GM12878 (cell line): ENCODE results near the gene LRP1B. TPM values are rescaled to one million over a fixed set of nuclear protein-coding genes. Genes with fewer than 3 reads are reported as not detected.

Experiments
- ATAC-seq: fragments of 200-7000 bp; cut with Tn5 transposase; 3 replicates; pipeline ENCODE4 v1.9.1; 2020; ENCODE audit warnings: mild to moderate bottlenecking, moderate library complexity
- BruUV-seq: library from RNA; stranded (reverse); fragments of 400-500 nt; replicated peaks from 2 replicates; lab custom pipeline; 2021; lab: Mats Ljungman, UMichigan
- CTCF ChIA-PET: fragments of 300-600 bp; sonication (Branson Sonifier 250); formaldehyde crosslinking; extraction: SDS; loops from one replicate; lab custom pipeline; 2021; ENCODE audit warnings: inconsistent platforms; lab: Yijun Ruan, JAX
- POLR2A ChIA-PET: fragments of 350-600 bp; formaldehyde crosslinking; extraction: SDS; loops from one replicate; lab custom pipeline; 2021; ENCODE audit warnings: inconsistent platforms; lab: Charles Lee
- RAD21 ChIA-PET: fragments of 300-600 bp; sonication (Branson Sonifier 250); formaldehyde crosslinking; loops from one replicate; lab custom pipeline; 2023; ENCODE audit warnings: antibody characterized with exemption; ENCODE audit not compliant: unreplicated experiment; lab: Charles Lee
- SMC1A ChIA-PET: fragments of 300-600 bp; sonication (Branson Sonifier 250); formaldehyde crosslinking; loops from one replicate; lab custom pipeline; 2023; ENCODE audit not compliant: unreplicated experiment, uncharacterized antibody; lab: Charles Lee
- DNase-seq: peaks from one replicate; pipeline ENCODE4 v3.0.0-alpha.2; 2011; ENCODE audit warnings: low read depth, low spot score
- FAIRE-seq: peaks from 3 replicates; lab custom pipeline; 2011; peaks lifted over from hg19 to GRCh38; lab: Jason Lieb, UNC
- H2AFZ ChIP-seq: 2 replicates; pipeline ENCODE4 v1.6.0; 2011; ENCODE audit warnings: low read depth, low read length, control low read depth; ENCODE audit not compliant: control insufficient read depth
- H3K27ac ChIP-seq: 2 replicates; pipeline ENCODE4 v1.5.1; 2011; ENCODE audit warnings: control low read depth; ENCODE audit not compliant: control insufficient read depth, insufficient read depth
- H3K27me3 ChIP-seq, 2 experiments: replicated peaks in 1 of 2; 2 replicates each; pipeline versions ENCODE4 v1.6.0 to v1.6.1; 2011; ENCODE audit warnings: low read length in 1 of 2; ENCODE audit not compliant: control insufficient read depth in 2 of 2, insufficient read depth in 2 of 2
- H3K36me3 ChIP-seq, 2 experiments: 2 replicates each; pipeline ENCODE4 v1.5.1; 2011; ENCODE audit warnings: low read length in 1 of 2; ENCODE audit not compliant: control insufficient read depth in 2 of 2, insufficient read depth in 2 of 2
- H3K4me1 ChIP-seq: 2 replicates; pipeline ENCODE4 v1.6.1; 2011; ENCODE audit warnings: mild to moderate bottlenecking, low read length, moderate library complexity, mixed read lengths; ENCODE audit not compliant: control insufficient read depth, insufficient read depth
- H3K4me2 ChIP-seq: 2 replicates; pipeline ENCODE4 v1.6.0; 2011; ENCODE audit warnings: control low read depth; ENCODE audit not compliant: control insufficient read depth, insufficient read depth
- H3K4me3 ChIP-seq: fragments of 200-600 bp; sonication (generic); 2 replicates; pipeline ENCODE4 v1.5.1; 2016
- H3K79me2 ChIP-seq: 2 replicates; pipeline ENCODE4 v1.6.0; 2011; ENCODE audit warnings: low read length; ENCODE audit not compliant: control insufficient read depth, insufficient read depth
- H3K9ac ChIP-seq: 2 replicates; pipeline ENCODE4 v1.8.0; 2011; ENCODE audit warnings: low read length, control low read depth, mixed read lengths; ENCODE audit not compliant: control insufficient read depth, insufficient read depth
- H3K9me3 ChIP-seq: replicated peaks from 3 replicates; pipeline ENCODE4 v1.5.1; 2011; ENCODE audit warnings: mild to moderate bottlenecking, low read length; ENCODE audit not compliant: control insufficient read depth, insufficient read depth
- H4K20me1 ChIP-seq: 2 replicates; pipeline ENCODE4 v1.6.0; 2011; ENCODE audit not compliant: control insufficient read depth, insufficient read depth
- ASH2L ChIP-seq: fragments of 300-600, 200-600 bp; sonication (generic); IDR thresholded peaks from 2 replicates; pipeline ENCODE4 v1.6.1; 2017; ENCODE audit warnings: low read depth, mild to moderate bottlenecking, borderline replicate concordance
- FOS ChIP-seq: IDR thresholded peaks from 3 replicates; pipeline ENCODE4 v1.6.1; 2011; ENCODE audit warnings: borderline replicate concordance; ENCODE audit not compliant: insufficient read length; ENCODE audit errors: extremely low read depth
- MEF2A ChIP-seq: IDR thresholded peaks from 2 replicates; pipeline ENCODE4 v1.6.1; 2011; ENCODE audit warnings: low read depth, mild to moderate bottlenecking, low read length, moderate library complexity; ENCODE audit not compliant: insufficient read depth
- MTA3 ChIP-seq: IDR thresholded peaks from 2 replicates; pipeline ENCODE4 v1.6.1; 2012; ENCODE audit warnings: low read length, inconsistent platforms, borderline replicate concordance
- POLR2AphosphoS2 ChIP-seq: IDR thresholded peaks from 2 replicates; pipeline ENCODE4 v1.6.1; 2011; ENCODE audit warnings: low read depth, mild to moderate bottlenecking, low read length, improper control_type of control experiment, moderate library complexity
- RB1 ChIP-seq: fragments of 450-650 bp; formaldehyde crosslinking; IDR thresholded peaks from 2 replicates; pipeline ENCODE4 v1.6.1; 2017; ENCODE audit warnings: mild to moderate bottlenecking, borderline replicate concordance
- SMC3 ChIP-seq: IDR thresholded peaks from 2 replicates; pipeline ENCODE4 v1.6.1; 2011; ENCODE audit warnings: low read length, improper control_type of control experiment, borderline replicate concordance
- USF2 ChIP-seq: IDR thresholded peaks from 2 replicates; pipeline ENCODE4 v1.6.1; 2011; ENCODE audit warnings: low read depth, low read length, improper control_type of control experiment, borderline replicate concordance
- WGBS: methylation state at CpG from one replicate; pipeline ENCODE4 v1.1.6; 2016; ENCODE audit warnings: low lambda C conversion rate; ENCODE audit not compliant: insufficient replicate concordance, insufficient coverage; ENCODE audit errors: missing lambda C conversion rate; 5-methylcytosine and 5-hydroxymethylcytosine counted together
- in situ Hi-C: fragments of 300-500 bp; cut with MboI; formaldehyde crosslinking; loops from 9 replicates; pipeline ENCODE4 v1.14.3; 2018; ENCODE audit warnings: mixed read lengths
- intact Hi-C: fragments of 100-400 bp; cut with micrococcal nuclease; formaldehyde crosslinking; loops from one replicate; pipeline ENCODE4 v1.14.2; 2022; ENCODE audit not compliant: unreplicated experiment
- polyA plus RNA-seq, 11 experiments: library from polyadenylated mRNA; depleted of rRNA in 4 of 11; unstranded in 6 of 11; stranded (reverse) in 5 of 11; fragments of >200 nt; fragmentation: Nextera tagmentation in 4 of 11; fragmentation: Illumina TruSeq in 1 of 11; extraction: Ambion mirVana in 4 of 11; extraction: Trizol in 1 of 11; gene quantifications; 1 replicate in 1 of 11; 2 replicates in 10 of 11; pipeline versions ENCODE4 v1.2.1 to v1.2.3, GENCODE V29; 2011 to 2016; ENCODE audit warnings: inconsistent platforms in 2 of 11, missing spikeins in 2 of 11, low read depth in 1 of 11
- total RNA-seq, 4 experiments: library from RNA; depleted of rRNA in 3 of 4; stranded (reverse); fragments of >200 nt in 3 of 4; fragmentation: Illumina TruSeq in 1 of 4; extraction: Trizol in 1 of 4; gene quantifications; 2 replicates each; pipeline versions ENCODE4 v1.2.1 to v1.2.3, GENCODE V29; 2013 to 2021
- TF ChIP-seq, protein P1 (sequence below): IDR thresholded peaks from 2 replicates; pipeline ENCODE4 v1.6.1; 2012; ENCODE audit warnings: low read depth, low read length, improper control_type of control experiment
- TF ChIP-seq, protein P2 (sequence below): fragments of 450-650 bp; IDR thresholded peaks from 2 replicates; pipeline ENCODE4 v1.6.1; 2018; ENCODE audit warnings: mild to moderate bottlenecking, low read depth, moderate library complexity; ENCODE audit not compliant: partially characterized antibody
- TF ChIP-seq, protein P3 (sequence below): fragments of 450-650 bp; IDR thresholded peaks from 2 replicates; pipeline ENCODE4 v1.6.1; 2017; ENCODE audit warnings: borderline replicate concordance
- TF ChIP-seq, protein P4 (sequence below): fragments of 450-650 bp; IDR thresholded peaks from 2 replicates; pipeline ENCODE4 v1.6.1; 2017; ENCODE audit warnings: mild to moderate bottlenecking, moderate library complexity

Gene LRP1B
- total and polyA plus RNA-seq, 10 of the 15 experiments (the other 5 are each of a cell fraction or from before 2014, with no cell fraction given) = under 0.01 to 0.06 (median 0.03) TPM; not detected in 5

DNA sequence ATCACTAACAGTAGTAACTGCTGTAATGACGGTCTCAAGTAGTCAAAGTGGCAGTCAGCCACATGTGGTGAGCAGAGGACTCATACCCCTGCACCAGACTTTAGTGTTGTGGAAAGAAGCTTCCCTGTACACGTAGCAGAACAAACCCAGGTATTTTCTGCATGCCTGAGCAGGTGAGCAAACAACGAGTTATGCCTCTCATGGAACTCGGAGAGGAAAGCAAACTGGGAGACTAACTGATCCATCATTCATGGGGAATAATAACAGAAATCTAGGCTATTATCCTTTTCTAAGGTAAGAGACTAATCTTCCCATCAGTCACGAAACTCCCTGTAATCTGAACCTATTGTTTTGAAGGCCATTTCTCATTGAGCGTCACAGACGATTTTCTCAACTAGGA, 1855.4 kb downstream of the LRP1B start:
- BruUV-seq = no TSS peak
- ChIA-PET CTCF (no interaction called here), POLR2A (no interaction called here), SMC1A (no interaction called here), RAD21 (no interaction called here)
- H3K4me2 ChIP-seq = no peak overlapping the region
- no peak overlapping the region for H3K9ac ChIP-seq
- intact Hi-C loops (no loop called here), in situ Hi-C loops (no loop called here)
- WGBS = 26% methylated on average over 7 of the region's 7 CpGs
- FAIRE-seq (no peak), DNase-seq (no peak), ATAC-seq (no peak)
- H3K4me1 ChIP-seq = no peaks in the 10 kb centered on the region
- no peak overlapping the region for H3K4me3 ChIP-seq
- H3K9me3 ChIP-seq = no peaks in the 10 kb centered on the region
- H2AFZ ChIP-seq = no peak overlapping the region
- no peaks in the 10 kb centered on the region for H3K79me2 ChIP-seq
- H3K27me3 ChIP-seq = no peaks in the 10 kb centered on the region
- H4K20me1 ChIP-seq = no peaks in the 10 kb centered on the region
- TF ChIP-seq POLR2AphosphoS2 (no peak), FOS (no peak), ASH2L (no peak), SMC3 (no peak), RB1 (no peak), USF2 (no peak), MEF2A (no peak), MTA3 (no peak)
- TF ChIP-seq, protein P1, sequence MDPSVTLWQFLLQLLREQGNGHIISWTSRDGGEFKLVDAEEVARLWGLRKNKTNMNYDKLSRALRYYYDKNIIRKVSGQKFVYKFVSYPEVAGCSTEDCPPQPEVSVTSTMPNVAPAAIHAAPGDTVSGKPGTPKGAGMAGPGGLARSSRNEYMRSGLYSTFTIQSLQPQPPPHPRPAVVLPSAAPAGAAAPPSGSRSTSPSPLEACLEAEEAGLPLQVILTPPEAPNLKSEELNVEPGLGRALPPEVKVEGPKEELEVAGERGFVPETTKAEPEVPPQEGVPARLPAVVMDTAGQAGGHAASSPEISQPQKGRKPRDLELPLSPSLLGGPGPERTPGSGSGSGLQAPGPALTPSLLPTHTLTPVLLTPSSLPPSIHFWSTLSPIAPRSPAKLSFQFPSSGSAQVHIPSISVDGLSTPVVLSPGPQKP = no peak
- TF ChIP-seq, protein P2, sequence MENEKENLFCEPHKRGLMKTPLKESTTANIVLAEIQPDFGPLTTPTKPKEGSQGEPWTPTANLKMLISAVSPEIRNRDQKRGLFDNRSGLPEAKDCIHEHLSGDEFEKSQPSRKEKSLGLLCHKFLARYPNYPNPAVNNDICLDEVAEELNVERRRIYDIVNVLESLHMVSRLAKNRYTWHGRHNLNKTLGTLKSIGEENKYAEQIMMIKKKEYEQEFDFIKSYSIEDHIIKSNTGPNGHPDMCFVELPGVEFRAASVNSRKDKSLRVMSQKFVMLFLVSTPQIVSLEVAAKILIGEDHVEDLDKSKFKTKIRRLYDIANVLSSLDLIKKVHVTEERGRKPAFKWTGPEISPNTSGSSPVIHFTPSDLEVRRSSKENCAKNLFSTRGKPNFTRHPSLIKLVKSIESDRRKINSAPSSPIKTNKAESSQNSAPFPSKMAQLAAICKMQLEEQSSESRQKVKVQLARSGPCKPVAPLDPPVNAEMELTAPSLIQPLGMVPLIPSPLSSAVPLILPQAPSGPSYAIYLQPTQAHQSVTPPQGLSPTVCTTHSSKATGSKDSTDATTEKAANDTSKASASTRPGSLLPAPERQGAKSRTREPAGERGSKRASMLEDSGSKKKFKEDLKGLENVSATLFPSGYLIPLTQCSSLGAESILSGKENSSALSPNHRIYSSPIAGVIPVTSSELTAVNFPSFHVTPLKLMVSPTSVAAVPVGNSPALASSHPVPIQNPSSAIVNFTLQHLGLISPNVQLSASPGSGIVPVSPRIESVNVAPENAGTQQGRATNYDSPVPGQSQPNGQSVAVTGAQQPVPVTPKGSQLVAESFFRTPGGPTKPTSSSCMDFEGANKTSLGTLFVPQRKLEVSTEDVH = no peak
- TF ChIP-seq, protein P3, sequence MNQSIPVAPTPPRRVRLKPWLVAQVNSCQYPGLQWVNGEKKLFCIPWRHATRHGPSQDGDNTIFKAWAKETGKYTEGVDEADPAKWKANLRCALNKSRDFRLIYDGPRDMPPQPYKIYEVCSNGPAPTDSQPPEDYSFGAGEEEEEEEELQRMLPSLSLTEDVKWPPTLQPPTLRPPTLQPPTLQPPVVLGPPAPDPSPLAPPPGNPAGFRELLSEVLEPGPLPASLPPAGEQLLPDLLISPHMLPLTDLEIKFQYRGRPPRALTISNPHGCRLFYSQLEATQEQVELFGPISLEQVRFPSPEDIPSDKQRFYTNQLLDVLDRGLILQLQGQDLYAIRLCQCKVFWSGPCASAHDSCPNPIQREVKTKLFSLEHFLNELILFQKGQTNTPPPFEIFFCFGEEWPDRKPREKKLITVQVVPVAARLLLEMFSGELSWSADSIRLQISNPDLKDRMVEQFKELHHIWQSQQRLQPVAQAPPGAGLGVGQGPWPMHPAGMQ = no peak
- TF ChIP-seq, protein P4, sequence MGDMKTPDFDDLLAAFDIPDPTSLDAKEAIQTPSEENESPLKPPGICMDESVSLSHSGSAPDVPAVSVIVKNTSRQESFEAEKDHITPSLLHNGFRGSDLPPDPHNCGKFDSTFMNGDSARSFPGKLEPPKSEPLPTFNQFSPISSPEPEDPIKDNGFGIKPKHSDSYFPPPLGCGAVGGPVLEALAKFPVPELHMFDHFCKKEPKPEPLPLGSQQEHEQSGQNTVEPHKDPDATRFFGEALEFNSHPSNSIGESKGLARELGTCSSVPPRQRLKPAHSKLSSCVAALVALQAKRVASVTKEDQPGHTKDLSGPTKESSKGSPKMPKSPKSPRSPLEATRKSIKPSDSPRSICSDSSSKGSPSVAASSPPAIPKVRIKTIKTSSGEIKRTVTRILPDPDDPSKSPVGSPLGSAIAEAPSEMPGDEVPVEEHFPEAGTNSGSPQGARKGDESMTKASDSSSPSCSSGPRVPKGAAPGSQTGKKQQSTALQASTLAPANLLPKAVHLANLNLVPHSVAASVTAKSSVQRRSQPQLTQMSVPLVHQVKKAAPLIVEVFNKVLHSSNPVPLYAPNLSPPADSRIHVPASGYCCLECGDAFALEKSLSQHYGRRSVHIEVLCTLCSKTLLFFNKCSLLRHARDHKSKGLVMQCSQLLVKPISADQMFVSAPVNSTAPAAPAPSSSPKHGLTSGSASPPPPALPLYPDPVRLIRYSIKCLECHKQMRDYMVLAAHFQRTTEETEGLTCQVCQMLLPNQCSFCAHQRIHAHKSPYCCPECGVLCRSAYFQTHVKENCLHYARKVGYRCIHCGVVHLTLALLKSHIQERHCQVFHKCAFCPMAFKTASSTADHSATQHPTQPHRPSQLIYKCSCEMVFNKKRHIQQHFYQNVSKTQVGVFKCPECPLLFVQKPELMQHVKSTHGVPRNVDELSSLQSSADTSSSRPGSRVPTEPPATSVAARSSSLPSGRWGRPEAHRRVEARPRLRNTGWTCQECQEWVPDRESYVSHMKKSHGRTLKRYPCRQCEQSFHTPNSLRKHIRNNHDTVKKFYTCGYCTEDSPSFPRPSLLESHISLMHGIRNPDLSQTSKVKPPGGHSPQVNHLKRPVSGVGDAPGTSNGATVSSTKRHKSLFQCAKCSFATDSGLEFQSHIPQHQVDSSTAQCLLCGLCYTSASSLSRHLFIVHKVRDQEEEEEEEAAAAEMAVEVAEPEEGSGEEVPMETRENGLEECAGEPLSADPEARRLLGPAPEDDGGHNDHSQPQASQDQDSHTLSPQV = no peak
- no peak overlapping the region for H3K27ac ChIP-seq
- H3K36me3 ChIP-seq = no peaks in the 10 kb centered on the region
